Activated CD8-positive, alpha-beta T cell treated with anti-CD3 and anti-CD28 coated beads for 36 hours (primary cell): ENCODE results near the gene NAPEPLD. TPM values are rescaled to one million over a fixed set of nuclear protein-coding genes. Genes with fewer than 3 reads are reported as not detected.
"Not testable (repeated sequence)": the region's sequence is repeated elsewhere in the genome, so short reads cannot be mapped to it uniquely, and the experiment has no call there.

Experiments
- ATAC-seq: fragments of 200-7000 bp; cut with Tn5 transposase; one replicate; pipeline ENCODE4 v1.10.0; 2021; ENCODE audit warnings: mild to moderate bottlenecking, moderate library complexity
- CTCF ChIA-PET: fragments of 350-600 bp; sonication (Branson Sonifier 250); formaldehyde crosslinking; loops from one replicate; lab custom pipeline; 2021; ENCODE audit warnings: antibody characterized with exemption; lab: Charles Lee
- POLR2A ChIA-PET: fragments of 350-600 bp; sonication (Branson Sonifier 250); formaldehyde crosslinking; loops from one replicate; lab custom pipeline; 2021; ENCODE audit warnings: antibody characterized with exemption; lab: Charles Lee
- DNase-seq: peaks from one replicate; pipeline ENCODE4 v3.0.0-alpha.2; 2020
- H3K27ac Mint-ChIP-seq: one replicate; pipeline ENCODE4 v1.8.0; 2021; ENCODE audit warnings: mild to moderate bottlenecking, mixed read lengths
- H3K27me3 Mint-ChIP-seq: one replicate; pipeline ENCODE4 v1.8.0; 2021; ENCODE audit warnings: mixed read lengths
- H3K36me3 Mint-ChIP-seq: one replicate; pipeline ENCODE4 v1.8.0; 2021; ENCODE audit warnings: low read depth, mixed read lengths
- H3K4me1 Mint-ChIP-seq: one replicate; pipeline ENCODE4 v1.8.0; 2021; ENCODE audit warnings: low read depth, mixed read lengths
- H3K4me3 Mint-ChIP-seq: one replicate; pipeline ENCODE4 v1.8.0; 2021; ENCODE audit warnings: mild to moderate bottlenecking, moderate library complexity, mixed read lengths
- H3K9me3 Mint-ChIP-seq: one replicate; pipeline ENCODE4 v1.8.0; 2021; ENCODE audit warnings: mixed read lengths
- CTCF ChIP-seq: fragments of 200-600 bp; IDR thresholded peaks from one replicate; pipeline ENCODE4 v1.8.0; 2022; ENCODE audit warnings: antibody characterized with exemption, mild to moderate bottlenecking
- intact Hi-C: fragments of 100-400 bp; cut with micrococcal nuclease; formaldehyde crosslinking; loops from one replicate; pipeline ENCODE4 v1.10.0; 2022
- total RNA-seq, 2 experiments: library from RNA; stranded (reverse); gene quantifications; one replicate each; pipeline ENCODE4 v1.2.3, GENCODE V29; 2021

Gene NAPEPLD
- total RNA-seq, 2 experiments from 2014 or later: 5.1 to 6.3 TPM

DNA sequence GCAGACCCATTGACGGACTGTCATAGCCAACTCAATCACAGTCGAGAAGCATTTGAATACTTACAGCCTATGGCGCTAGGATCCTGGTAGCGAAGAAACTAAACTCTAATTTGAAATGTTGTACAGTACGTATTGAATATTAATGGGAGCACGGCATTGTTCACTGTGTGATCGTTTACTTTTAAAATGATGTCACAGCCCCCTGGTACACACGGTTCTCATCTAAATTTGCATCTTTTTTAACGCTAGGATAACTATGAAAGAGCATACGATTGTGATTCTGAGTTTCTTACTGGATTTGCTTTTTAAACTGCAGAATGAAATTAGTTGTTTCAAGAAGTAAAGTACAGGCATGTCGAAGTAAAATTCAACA lies 895 bp upstream of the NAPEPLD start:
- peak; percentile 22 for ATAC-seq
- H3K27me3 Mint-ChIP-seq: no peaks in the 10 kb centered on the region
- H3K36me3 Mint-ChIP-seq: peaks cover 6% of the 10 kb centered on the region
- H3K27ac Mint-ChIP-seq: peak overlapping the region; percentile 96
- ChIA-PET POLR2A (no interaction called here), CTCF (no interaction called here)
- TF ChIP-seq CTCF: no peak
- no peaks in the 10 kb centered on the region for H3K9me3 Mint-ChIP-seq
- H3K4me3 Mint-ChIP-seq: peak overlapping the region; percentile 98
- no peak for DNase-seq
- intact Hi-C loops: loop anchor here (5.0 kb wide), 1 partner anchor 72 kb away; the partner anchor contains the start of gene ARMC10
- peaks cover 33% of the 10 kb centered on the region for H3K4me1 Mint-ChIP-seq

- DNase-seq (no peak), ATAC-seq (no peak)
- ChIA-PET CTCF (no interaction called here), POLR2A (interaction anchor here (0.7 to 1.3 kb wide), 5 partner anchors 8 to 73 kb away, joined by 3 to 15 read pairs (median 3); partner anchors contain the start of genes ARMC10 and FBXL13)
- Mint-ChIP-seq H3K4me3 (peak overlapping the region; percentile 98), H3K27me3 (no peaks in the 10 kb centered on the region), H3K36me3 (peaks cover 6% of the 10 kb centered on the region), H3K4me1 (peaks cover 34% of the 10 kb centered on the region), H3K27ac (peak overlapping the region; percentile 99), H3K9me3 (no peaks in the 10 kb centered on the region)
- intact Hi-C loops: loop anchor here (5.0 kb wide), 1 partner anchor 71 kb away; the partner anchor contains the start of gene ARMC10
- TF ChIP-seq CTCF: no peak
Measured at GRCh38 chr7:103148131-103148993, 537 bp downstream of the NAPEPLD start.

- peaks cover 20% of the 10 kb centered on the region for H3K36me3 Mint-ChIP-seq
- H3K9me3 Mint-ChIP-seq, H3K4me3 Mint-ChIP-seq, CTCF ChIA-PET, POLR2A ChIA-PET, DNase-seq, ATAC-seq, H3K27ac Mint-ChIP-seq, H3K27me3 Mint-ChIP-seq: not testable (repeated sequence)
- peaks cover 36% of the 10 kb centered on the region for H3K4me1 Mint-ChIP-seq
- intact Hi-C loops: loop anchor here (5.0 kb wide), 1 partner anchor 67 kb away; the partner anchor contains the start of gene ARMC10
Measured at GRCh38 chr7:103144754-103145153, 4.1 kb downstream of the NAPEPLD start.

DNA sequence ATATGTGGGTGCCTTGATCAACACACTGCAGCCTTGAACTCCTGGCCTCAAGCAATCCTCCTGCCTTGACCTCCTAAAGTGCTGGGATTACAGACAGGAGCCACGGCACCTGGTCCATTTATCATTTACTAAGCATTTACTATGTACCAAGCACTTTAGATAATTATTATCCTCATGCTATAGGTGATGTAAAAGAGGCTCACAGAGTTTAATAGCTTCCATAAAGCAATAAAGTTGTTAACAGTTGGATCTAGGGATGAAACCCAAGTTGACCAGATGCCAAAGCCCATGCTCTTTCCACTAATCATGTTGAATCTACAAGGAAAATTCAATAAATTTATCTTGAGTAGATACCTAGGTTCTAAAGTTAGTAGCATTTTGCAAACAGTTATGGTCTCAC lies 5.0 kb downstream of the NAPEPLD start:
- Mint-ChIP-seq H3K27ac (no peak overlapping the region), H3K27me3 (no peaks in the 10 kb centered on the region), H3K4me3 (no peak overlapping the region), H3K9me3 (peaks cover 3% of the 10 kb centered on the region), H3K4me1 (peaks cover 33% of the 10 kb centered on the region), H3K36me3 (peaks cover 20% of the 10 kb centered on the region)
- DNase-seq (no peak), ATAC-seq (no peak)
- CTCF ChIA-PET: no interaction called here
- TF ChIP-seq CTCF: no peak
- POLR2A ChIA-PET: no interaction called here
- intact Hi-C loops: no loop called here

DNA sequence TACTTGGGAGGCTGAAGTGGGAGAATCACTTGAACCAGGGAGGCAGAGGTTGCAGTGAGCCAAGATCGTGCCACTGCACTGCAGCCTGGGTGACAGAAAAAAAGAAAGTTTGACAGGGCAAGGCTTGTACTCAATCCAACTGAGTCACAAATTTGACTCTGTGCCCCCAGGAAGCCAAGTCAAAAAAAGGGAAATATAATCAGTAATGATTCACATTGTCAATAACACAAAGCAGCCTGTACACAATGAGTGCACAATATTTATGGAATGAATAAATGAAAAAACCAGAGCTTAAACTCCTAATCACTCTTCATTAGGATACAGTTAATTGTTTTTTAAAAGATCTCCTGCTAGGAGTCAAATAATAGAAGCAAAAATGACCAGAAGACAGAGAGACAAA lies 6.4 kb downstream of the NAPEPLD start:
- ATAC-seq: no peak
- intact Hi-C loops: no loop called here

More for the DNA sequence above, 6.4 kb downstream of the NAPEPLD start:
- Mint-ChIP-seq H3K27me3 (no peaks in the 10 kb centered on the region), H3K27ac (no peak overlapping the region), H3K36me3 (peaks cover 20% of the 10 kb centered on the region), H3K9me3 (peaks cover 3% of the 10 kb centered on the region), H3K4me3 (no peak overlapping the region), H3K4me1 (peaks cover 28% of the 10 kb centered on the region)
- ChIA-PET POLR2A (no interaction called here), CTCF (interaction anchor here (0.7 kb wide), 1 partner anchor 45 kb away, joined by 3 read pairs; no protein-coding TSS in a partner anchor)
- no peak for TF ChIP-seq CTCF
- no peak for DNase-seq
